ENCODE measurements around the gene SF3A2.

DNA sequence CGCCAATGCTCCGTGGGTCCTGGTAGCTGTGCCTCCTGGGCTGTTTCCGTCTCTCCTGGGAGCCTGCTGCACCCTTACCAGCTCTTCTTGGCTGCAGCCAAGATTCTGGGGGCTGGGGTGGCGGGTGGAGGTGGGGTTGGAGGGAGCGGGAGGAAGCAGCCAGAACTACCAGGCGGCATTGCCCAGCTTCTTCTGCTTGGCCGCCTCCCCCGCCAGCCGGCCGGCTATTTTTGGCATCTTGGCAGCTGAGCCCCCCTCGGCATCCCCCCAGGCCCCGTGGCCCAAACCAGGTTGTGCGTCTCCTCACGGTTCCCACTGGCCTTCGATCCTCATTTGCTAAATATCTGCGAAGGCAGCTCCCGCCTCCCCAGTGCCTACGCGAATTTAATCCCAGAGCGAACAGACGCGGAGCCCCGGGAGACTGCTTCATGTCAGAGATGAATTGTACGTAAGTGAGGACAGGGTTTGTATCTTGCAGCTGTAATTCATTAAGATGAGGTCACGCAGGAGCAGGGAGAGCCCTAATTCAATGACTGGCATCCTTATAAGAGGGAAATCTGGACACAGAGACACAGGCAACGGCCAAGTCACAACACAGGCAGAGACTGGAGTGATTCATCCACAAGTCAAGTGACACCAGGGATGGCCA is 58.2 kb downstream of the SF3A2 start:
- TF ChIP-seq, protein P1, sequence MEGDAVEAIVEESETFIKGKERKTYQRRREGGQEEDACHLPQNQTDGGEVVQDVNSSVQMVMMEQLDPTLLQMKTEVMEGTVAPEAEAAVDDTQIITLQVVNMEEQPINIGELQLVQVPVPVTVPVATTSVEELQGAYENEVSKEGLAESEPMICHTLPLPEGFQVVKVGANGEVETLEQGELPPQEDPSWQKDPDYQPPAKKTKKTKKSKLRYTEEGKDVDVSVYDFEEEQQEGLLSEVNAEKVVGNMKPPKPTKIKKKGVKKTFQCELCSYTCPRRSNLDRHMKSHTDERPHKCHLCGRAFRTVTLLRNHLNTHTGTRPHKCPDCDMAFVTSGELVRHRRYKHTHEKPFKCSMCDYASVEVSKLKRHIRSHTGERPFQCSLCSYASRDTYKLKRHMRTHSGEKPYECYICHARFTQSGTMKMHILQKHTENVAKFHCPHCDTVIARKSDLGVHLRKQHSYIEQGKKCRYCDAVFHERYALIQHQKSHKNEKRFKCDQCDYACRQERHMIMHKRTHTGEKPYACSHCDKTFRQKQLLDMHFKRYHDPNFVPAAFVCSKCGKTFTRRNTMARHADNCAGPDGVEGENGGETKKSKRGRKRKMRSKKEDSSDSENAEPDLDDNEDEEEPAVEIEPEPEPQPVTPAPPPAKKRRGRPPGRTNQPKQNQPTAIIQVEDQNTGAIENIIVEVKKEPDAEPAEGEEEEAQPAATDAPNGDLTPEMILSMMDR (IDR thresholded peaks at IDR 0.05), result no peak
- TF ChIP-seq POLR2A (IDR thresholded peaks at IDR 0.05), result no peak
